HUES48 (cell line): ENCODE results near the gene STX2.

Experiments
- H3K27ac ChIP-seq: one replicate; pipeline ENCODE4 v1.7.0; 2013; ENCODE audit warnings: low read depth, low read length, inconsistent platforms
- H3K27me3 ChIP-seq: 2 replicates; pipeline ENCODE4 v1.6.1; 2013; ENCODE audit warnings: mild to moderate bottlenecking, low read length; ENCODE audit not compliant: control insufficient read depth, insufficient read depth
- H3K36me3 ChIP-seq: 2 replicates; pipeline ENCODE4 v1.6.1; 2013; ENCODE audit warnings: low read length; ENCODE audit not compliant: control insufficient read depth, insufficient read depth
- H3K4me1 ChIP-seq: 2 replicates; pipeline ENCODE4 v1.6.1; 2013; ENCODE audit warnings: mild to moderate bottlenecking, low read length; ENCODE audit not compliant: control insufficient read depth, insufficient read depth
- H3K4me3 ChIP-seq: 2 replicates; pipeline ENCODE4 v1.5.1; 2013; ENCODE audit warnings: mild to moderate bottlenecking, low read depth, low read length
- H3K9ac ChIP-seq: 2 replicates; pipeline ENCODE4 v1.6.1; 2013; ENCODE audit warnings: mild to moderate bottlenecking, low read depth, low read length, moderate library complexity
- H3K9me3 ChIP-seq: 2 replicates; pipeline ENCODE4 v1.6.1; 2013; ENCODE audit warnings: low read length; ENCODE audit not compliant: control insufficient read depth, insufficient read depth

Gene STX2

DNA sequence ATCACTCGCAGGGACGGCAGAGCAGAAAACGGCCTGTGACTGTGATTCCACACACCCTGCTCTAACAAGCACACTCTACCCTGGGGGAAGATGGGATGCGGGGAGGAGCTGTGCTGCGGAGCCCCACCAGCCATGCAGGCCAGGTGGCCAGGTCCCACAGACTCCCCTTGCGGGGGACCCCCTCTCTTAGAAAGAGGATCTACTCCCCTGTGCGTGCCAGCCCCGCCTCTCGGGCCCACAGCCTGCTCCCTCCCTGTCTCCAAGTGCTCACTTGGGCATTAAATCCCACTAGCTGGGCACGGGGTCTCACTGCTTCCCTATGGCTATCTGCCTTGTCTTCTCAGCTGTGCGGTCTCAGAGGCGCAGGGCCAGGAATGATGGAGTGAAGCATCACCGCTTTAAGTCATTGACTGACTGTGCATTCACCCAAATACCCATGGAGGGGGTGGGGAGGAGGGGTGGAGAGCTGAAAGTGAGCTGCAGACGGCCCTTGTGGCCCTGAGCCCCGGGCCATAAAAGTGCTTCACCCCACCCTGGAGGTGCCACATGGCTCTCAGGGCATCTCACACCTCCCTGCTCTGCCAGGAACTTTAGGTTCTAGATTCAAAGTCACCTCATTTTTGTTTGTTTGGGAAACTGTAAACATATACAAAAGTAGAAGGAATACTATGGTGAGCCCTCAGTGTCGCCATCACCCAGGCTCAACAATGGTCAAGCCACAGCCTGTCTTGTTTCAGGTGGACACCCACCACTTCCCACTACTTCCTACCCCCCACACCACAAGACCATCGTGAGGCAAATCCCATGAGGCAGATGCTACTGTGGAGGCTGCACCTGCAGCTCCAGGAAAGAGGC lies 9.4 kb downstream of the STX2 start:
- Histone ChIP-seq H3K27ac (no peak overlapping the region), H3K9ac (no peak overlapping the region), H3K36me3 (0 out of 2 replicates have a peak, but pooled peaks cover 5% of the 10 kb centered on the region), H3K4me3 (no peak overlapping the region), H3K27me3 (no peaks in the 10 kb centered on the region), H3K9me3 (no peaks in the 10 kb centered on the region), H3K4me1 (peaks cover 22% of the 10 kb centered on the region)

DNA sequence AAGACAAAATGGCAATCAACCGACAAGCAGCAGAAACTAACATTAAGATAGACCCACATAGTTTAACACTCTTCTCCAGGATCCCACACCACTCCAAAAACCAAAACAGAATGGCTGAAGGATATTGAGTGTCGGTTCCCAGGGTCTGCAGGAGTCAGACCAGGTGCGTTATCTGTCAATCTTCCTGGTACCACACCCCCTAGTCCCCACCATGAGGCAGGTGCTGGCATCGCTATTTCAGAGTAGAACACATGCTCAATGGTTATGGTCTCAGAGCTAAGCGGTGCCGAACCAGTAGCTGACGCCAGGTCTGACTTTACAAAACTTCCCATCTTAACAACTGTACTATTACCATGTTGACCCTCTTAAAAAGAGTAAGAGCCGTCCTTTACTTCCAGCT lies 10.2 kb downstream of the STX2 start:
- Histone ChIP-seq H3K27ac (no peak overlapping the region), H3K4me3 (no peak overlapping the region), H3K4me1 (peaks cover 22% of the 10 kb centered on the region), H3K36me3 (0 out of 2 replicates have a peak, but pooled peaks cover 5% of the 10 kb centered on the region), H3K9me3 (no peaks in the 10 kb centered on the region), H3K9ac (no peak overlapping the region), H3K27me3 (no peaks in the 10 kb centered on the region)

DNA sequence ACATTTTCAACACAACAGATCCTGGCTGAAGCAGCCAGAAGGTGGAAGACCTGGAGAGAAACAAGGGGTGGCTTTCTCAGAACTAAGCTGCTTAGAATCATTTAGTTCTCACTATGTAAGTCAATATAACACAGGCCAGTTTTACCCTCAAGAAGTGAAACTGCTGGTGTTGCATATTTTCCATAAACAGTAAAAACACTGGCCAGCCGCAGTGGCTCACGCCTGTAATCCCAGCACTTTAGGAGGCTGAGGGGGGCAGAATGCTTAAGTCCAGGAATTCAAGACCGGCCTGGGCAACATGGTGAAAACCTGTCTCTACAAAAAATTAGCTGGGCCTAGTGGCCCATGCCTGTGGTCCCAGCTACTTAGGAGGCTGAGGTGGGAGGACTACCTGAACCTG lies 11.6 kb downstream of the STX2 start:
- H3K27ac ChIP-seq = no peak overlapping the region
- no peak overlapping the region for H3K9ac ChIP-seq
- H3K36me3 ChIP-seq = peaks cover 16% of the 10 kb centered on the region
- H3K9me3 ChIP-seq = no peaks in the 10 kb centered on the region
- H3K4me3 ChIP-seq = no peak overlapping the region
- no peaks in the 10 kb centered on the region for H3K27me3 ChIP-seq
- peaks cover 22% of the 10 kb centered on the region for H3K4me1 ChIP-seq

DNA sequence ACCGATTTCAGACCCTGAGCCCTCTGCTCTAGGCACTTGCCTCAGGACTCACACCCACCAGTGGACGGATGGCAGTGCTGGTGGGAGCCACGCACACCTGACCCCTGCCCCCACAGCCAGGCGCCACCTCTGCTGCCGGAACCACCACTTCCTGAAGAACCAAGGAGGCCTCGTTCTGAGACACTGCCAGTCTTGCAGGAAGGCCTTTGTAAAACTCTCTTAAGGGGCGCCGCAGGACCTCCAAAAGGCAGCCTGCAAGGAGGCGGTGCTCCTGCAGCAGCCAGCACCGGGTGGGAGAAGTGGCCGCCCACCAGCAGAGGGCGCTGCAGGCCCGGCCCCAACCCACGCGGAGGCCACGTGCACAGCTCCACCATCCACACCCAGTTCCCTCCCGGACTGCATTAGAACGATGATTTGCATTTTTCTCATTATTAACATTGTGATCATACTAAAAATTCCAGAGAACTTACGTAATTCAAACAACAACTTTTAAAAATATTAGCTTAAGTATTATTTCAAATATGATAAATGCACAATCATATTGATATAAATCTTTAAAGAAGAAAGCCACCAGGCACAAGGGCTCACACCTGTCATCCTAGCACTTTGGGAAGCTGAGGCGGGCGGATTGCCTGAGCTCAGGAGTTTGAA lies 12.8 kb downstream of the STX2 start:
- no peaks in the 10 kb centered on the region for H3K27me3 ChIP-seq
- no peaks in the 10 kb centered on the region for H3K9me3 ChIP-seq
- H3K27ac ChIP-seq = no peak overlapping the region
- H3K9ac ChIP-seq = no peak overlapping the region
- H3K36me3 ChIP-seq = peaks cover 23% of the 10 kb centered on the region
- H3K4me1 ChIP-seq = peaks cover 22% of the 10 kb centered on the region
- no peak overlapping the region for H3K4me3 ChIP-seq

DNA sequence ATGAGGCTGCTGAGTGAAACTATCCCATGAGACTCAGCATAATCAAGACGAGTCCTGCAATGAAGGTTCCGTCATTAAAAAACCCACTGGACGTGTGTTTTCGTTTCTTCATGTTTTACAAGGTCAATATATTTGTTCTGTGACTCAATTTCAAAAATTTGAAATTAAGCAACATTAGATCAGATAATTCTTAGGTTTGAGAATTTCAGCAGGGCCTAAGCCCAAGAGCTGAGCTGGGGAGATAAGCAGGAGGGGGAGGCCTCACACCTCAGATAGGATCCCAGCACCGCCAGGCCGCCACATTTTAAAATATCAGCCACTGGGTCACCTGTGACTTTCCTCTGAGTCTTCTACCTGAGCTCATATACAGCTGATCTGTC lies 13.3 kb downstream of the STX2 start:
- H3K36me3 ChIP-seq = peaks cover 28% of the 10 kb centered on the region
- H3K27ac ChIP-seq = no peak overlapping the region
- H3K9me3 ChIP-seq = no peaks in the 10 kb centered on the region
- H3K27me3 ChIP-seq = no peaks in the 10 kb centered on the region
- no peak overlapping the region for H3K4me3 ChIP-seq
- peaks cover 21% of the 10 kb centered on the region for H3K4me1 ChIP-seq
- H3K9ac ChIP-seq = no peak overlapping the region

DNA sequence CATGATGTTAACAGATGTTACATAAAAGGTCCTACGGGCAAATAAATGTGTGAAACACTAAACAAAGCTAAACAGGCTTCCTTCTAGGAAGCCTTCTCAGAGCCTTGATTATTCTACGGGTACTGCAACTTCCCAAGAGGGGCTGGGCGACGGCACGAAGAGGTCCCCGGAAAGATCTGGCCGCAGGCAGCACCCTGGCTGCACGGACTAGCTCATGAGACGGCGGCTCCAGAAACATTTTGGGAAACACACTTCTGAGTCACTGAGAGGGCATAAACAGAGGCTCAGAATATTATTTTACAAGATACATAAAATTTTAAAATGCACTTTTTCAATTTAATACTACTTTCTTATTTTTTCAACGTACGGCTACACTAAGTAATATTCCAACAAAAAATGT lies 19.4 kb downstream of the STX2 start:
- Histone ChIP-seq H3K27ac (no peak overlapping the region), H3K9ac (no peak overlapping the region), H3K4me3 (no peak overlapping the region), H3K27me3 (no peaks in the 10 kb centered on the region), H3K9me3 (no peaks in the 10 kb centered on the region), H3K4me1 (peaks cover 31% of the 10 kb centered on the region), H3K36me3 (peaks cover 26% of the 10 kb centered on the region)

DNA sequence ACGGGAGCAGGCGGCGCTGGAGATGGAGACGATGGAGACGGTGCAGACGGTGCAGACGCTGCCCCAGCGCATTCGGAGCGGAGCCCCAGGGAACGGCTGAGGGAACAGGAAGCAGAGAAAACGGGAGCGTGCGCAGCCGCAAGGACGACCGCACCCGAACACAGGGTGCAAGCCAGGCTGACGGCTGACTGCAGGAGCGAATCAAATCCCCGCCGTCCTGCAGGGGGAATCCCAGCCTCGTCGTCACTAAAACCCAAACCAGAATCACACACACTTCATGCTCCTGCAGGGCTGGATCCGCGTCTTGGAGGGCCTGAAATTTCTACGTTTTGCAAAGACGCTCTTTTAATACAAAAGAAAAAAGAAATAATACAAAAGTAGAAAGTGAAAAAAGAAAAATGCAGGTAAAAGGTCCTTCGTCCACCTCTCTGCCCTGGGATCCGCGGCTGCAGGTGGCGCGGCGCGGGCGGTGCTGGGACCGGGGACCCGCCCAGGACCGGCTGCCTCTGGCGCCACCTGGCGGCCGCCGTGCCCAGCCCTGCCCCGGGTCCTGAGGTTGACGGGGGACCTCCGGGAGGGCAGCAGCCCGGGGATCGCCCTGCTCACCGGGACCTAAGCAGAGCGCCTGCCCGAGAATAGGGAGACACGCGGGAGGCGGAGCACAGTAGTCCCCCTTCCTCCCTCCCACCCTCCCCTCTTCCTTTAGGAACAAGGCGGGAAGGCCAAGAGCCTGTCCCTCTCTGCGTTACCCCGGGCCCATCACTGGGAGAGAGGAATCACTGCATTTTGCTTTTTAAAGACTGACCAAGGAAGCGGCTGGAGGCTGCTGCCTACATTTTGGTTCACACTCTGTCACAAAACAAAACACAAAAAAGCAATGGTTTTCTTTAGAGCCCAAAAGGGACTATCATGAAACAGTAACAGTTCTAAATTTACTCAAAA lies 20.1 kb downstream of the STX2 start:
- no peaks in the 10 kb centered on the region for H3K27me3 ChIP-seq
- no peak overlapping the region for H3K9ac ChIP-seq
- peak overlapping the region; percentile 35 for H3K4me3 ChIP-seq
- H3K36me3 ChIP-seq = peaks cover 26% of the 10 kb centered on the region
- no peak overlapping the region for H3K27ac ChIP-seq
- no peaks in the 10 kb centered on the region for H3K9me3 ChIP-seq
- peaks cover 34% of the 10 kb centered on the region for H3K4me1 ChIP-seq

DNA sequence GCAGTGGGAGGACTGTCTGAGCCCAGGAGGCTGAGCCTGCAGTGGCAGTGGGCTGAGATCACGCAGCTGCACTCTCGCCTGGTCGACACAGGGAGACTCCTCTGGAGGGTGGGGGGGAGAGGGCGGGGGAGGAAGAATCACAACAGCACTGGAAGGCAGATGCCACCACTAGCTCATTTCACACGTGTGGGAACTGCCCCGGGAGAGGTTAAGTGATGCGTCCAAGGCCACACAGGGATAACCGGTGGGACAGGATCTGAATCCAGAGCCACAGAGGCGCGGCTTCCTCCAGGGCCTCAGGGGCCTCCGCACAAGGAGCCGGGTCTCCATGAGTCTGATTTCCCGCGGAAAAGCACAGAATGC lies 20.8 kb downstream of the STX2 start:
- Histone ChIP-seq H3K4me3 (no peak overlapping the region; the same call in 1 of the 2 replicates), H3K27ac (no peak overlapping the region), H3K9me3 (no peaks in the 10 kb centered on the region), H3K4me1 (peaks cover 41% of the 10 kb centered on the region), H3K9ac (no peak overlapping the region), H3K36me3 (peaks cover 20% of the 10 kb centered on the region), H3K27me3 (no peaks in the 10 kb centered on the region)

DNA sequence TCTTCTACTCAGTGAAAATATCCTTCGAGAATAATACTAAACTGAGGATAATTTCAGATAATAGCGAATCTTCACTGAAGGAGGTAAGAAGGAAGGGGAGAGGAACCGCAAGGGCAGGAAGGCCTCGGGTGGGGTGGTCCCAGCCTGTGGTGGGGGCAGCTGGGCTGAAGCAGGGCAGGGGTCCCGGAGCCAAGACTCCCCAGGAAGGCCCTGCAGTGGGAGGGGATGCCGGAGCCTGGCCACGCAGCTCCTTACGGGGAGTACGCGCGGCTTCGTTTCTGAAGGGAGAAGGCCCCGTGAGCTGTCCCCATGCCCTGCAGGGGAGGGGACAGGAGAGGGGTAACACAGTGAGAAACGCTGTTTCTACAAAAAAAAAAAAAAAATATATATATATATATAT lies 21.2 kb downstream of the STX2 start:
- Histone ChIP-seq H3K9me3 (no peaks in the 10 kb centered on the region), H3K36me3 (peaks cover 17% of the 10 kb centered on the region), H3K27ac (no peak overlapping the region), H3K9ac (no peak overlapping the region), H3K4me1 (peaks cover 45% of the 10 kb centered on the region), H3K4me3 (no peak overlapping the region), H3K27me3 (no peaks in the 10 kb centered on the region)

DNA sequence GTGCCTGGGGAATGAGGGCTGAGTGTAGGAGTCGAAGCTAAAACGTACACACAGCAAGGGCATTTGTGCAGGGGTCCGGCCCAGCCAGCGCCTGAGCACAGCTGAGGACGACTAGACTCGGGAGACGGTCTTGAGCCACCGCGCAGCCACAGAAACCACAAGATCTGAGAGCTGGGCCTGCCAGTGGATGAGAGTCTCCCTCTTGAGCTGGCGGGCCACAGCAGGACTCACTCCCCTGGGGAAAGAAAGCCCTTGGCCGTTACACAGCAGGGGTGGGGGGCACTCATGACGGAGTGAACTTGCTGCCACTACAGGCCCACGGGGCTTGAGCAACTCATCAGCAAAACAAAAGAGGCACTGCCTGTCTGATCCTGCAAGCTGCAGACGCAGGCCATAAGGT lies 23.0 kb downstream of the STX2 start:
- Histone ChIP-seq H3K27ac (peak overlapping the region; percentile 60), H3K4me1 (peaks cover 54% of the 10 kb centered on the region), H3K27me3 (no peaks in the 10 kb centered on the region), H3K4me3 (no peak overlapping the region), H3K9ac (no peak overlapping the region), H3K9me3 (no peaks in the 10 kb centered on the region), H3K36me3 (peaks cover 6% of the 10 kb centered on the region)
